Thyroid gland (tissue), 4 donors: ENCODE measurements around the gene GORASP2. TPM values are rescaled to one million over a fixed set of nuclear protein-coding genes. Genes with fewer than 3 reads are reported as not detected.

Experiments used
- DNase-seq, 2 donors: peaks; one replicate each; pipeline ENCODE4 v3.0.0-alpha.2; 2019
- H3K27ac ChIP-seq, 3 donors: fragments of 200-600 bp; sonication (generic); 1 replicate in 2 of 3; 2 replicates in 1 of 3; pipeline ENCODE4 v1.5.1; 2016 to 2019; ENCODE audit warnings: mild to moderate bottlenecking in 1 of 3, moderate library complexity in 1 of 3
- H3K27me3 ChIP-seq: fragments of 200-600 bp; sonication (generic); one replicate; pipeline ENCODE4 v1.5.1; 2019
- H3K36me3 ChIP-seq, 2 donors: fragments of 200-600 bp; sonication (generic); one replicate each; pipeline ENCODE4 v1.5.1; 2016 to 2019
- H3K4me1 ChIP-seq, 2 donors: fragments of 200-600 bp; sonication (generic); one replicate each; pipeline ENCODE4 v1.5.1; 2017 to 2019
- H3K4me3 ChIP-seq, 3 donors: fragments of 200-600 bp; sonication (generic); replicated peaks in 1 of 3; 1 replicate in 2 of 3; 2 replicates in 1 of 3; pipeline ENCODE4 v1.5.1; 2016; ENCODE audit warnings: mild to moderate bottlenecking in 1 of 3
- H3K9me3 ChIP-seq: fragments of 200-600 bp; sonication (generic); one replicate; pipeline ENCODE4 v1.5.1; 2017
- CTCF ChIP-seq, 6 experiments: fragments of 200-600 bp in 3 of 6; fragments of 450-650 bp in 3 of 6; sonication (generic) in 3 of 6; IDR thresholded peaks; one replicate each; pipeline ENCODE4 v1.5.1; 2016 to 2019; ENCODE audit warnings: antibody characterized with exemption in 6 of 6, mild to moderate bottlenecking in 2 of 6, inconsistent platforms in 1 of 6, moderate library complexity in 1 of 6
- POLR2A ChIP-seq, 2 donors: fragments of 450-650 bp; IDR thresholded peaks; one replicate each; pipeline ENCODE4 v1.6.1; 2017; ENCODE audit warnings: antibody characterized with exemption in 2 of 2, mild to moderate bottlenecking in 2 of 2, moderate library complexity in 1 of 2
- WGBS, 2 donors: methylation state at CpG; one replicate each; pipeline ENCODE4 v1.1.5; 2017; 5-methylcytosine and 5-hydroxymethylcytosine counted together
- intact Hi-C: fragments of 100-400 bp; cut with DNase I; formaldehyde crosslinking; loops from one replicate; pipeline ENCODE4 v1.15.1; 2023
- total RNA-seq, 4 donors: library from RNA; depleted of rRNA; stranded (reverse); fragments of >200 nt; gene quantifications; one replicate each; pipeline ENCODE4 v1.2.3, GENCODE V29; 2016

The GORASP2 gene
- total RNA-seq, 4 donors from 2014 or later: 79.6 to 114 (median 87.1) TPM

- no peaks in the 10 kb centered on the region for H3K9me3 ChIP-seq
- no peaks in the 10 kb centered on the region for H3K4me1 ChIP-seq
- WGBS, 2 donors: 84 to 86% methylated on average over 4 of the region's 4 CpGs
- H3K4me3 ChIP-seq: no peak overlapping the region
- H3K27ac ChIP-seq: no peak overlapping the region
- intact Hi-C loops: no loop called here
- H3K27me3 ChIP-seq: no peaks in the 10 kb centered on the region
- TF ChIP-seq POLR2A (IDR thresholded peaks at IDR 0.05): no peak
- no peak for TF ChIP-seq CTCF (IDR thresholded peaks at IDR 0.05)
- peaks cover 62 to 83% of the 10 kb centered on the region in 2 donors for H3K36me3 ChIP-seq
- no peak for DNase-seq
Measured at GRCh38 chr2:170953941-170954340, 24.9 kb downstream of the GORASP2 start.

DNA sequence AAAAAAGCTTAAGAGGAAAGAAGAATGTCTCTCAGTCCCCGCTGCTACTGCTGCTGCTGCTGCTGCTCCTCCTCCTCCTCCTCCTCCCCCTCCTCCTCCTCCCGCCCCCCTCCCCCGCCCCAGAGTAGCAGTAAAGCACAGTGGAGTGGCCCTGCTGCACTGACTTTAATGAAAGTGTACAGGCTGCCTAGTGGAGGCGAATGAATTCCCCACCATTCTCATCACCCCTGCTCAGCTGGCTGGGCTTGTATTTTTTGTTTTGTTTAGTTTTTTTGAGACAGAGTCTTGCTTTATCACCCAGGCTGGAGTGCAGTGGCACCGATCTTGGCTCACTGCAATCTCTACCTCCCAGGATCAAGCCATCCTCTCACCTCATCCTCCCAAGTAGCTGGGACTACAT is 34.3 kb downstream of the GORASP2 start:
- TF ChIP-seq CTCF (IDR thresholded peaks at IDR 0.05) (no peak), POLR2A (IDR thresholded peaks at IDR 0.05) (no peak)
- DNase-seq: no peak
- 73 to 85% methylated on average over 5 of the region's 5 CpGs for WGBS, 2 donors

DNA sequence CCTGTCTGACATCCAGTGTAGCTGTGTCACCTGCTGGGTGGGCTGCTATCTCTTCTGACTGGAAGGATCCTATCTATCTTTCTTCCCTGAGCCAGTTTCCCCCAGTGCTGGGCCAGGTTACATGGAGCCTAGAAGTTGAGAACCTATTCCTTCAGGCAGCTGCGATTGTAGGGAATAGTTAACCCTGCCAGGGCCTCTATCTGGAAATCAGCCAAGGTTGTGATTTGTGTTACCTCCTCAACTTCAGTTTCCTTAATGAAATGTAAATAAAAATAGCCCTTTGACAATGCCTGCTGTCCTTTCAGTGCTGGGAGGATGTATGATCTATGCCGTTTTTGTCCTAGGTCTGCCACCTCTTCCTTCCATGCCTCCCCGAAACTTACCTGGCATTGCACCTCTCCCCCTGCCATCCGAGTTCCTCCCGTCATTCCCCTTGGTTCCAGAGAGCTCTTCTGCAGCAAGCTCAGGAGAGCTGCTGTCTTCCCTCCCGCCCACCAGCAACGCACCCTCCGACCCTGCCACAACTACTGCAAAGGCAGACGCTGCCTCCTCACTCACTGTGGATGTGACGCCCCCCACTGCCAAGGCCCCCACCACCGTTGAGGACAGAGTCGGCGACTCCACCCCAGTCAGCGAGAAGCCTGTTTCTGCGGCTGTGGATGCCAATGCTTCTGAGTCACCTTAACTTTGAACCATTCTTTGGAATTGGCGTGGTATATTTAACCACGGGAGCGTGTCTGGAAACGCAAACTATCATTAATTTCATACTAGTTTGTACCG is 36.6 kb downstream of the GORASP2 start:
- H3K27ac ChIP-seq: no peak overlapping the region
- 80 to 88% methylated on average over 20 of the region's 20 CpGs for WGBS, 2 donors
- DNase-seq: no peak
- H3K4me1 ChIP-seq: no peaks in the 10 kb centered on the region
- H3K36me3 ChIP-seq: peaks cover 37 to 58% of the 10 kb centered on the region in 2 donors
- TF ChIP-seq CTCF (IDR thresholded peaks at IDR 0.05) (no peak), POLR2A (IDR thresholded peaks at IDR 0.05) (no peak)
- H3K4me3 ChIP-seq: no peak overlapping the region
- intact Hi-C loops: loop anchor here (5.0 kb wide), 1 partner anchor 197 kb away; the partner anchor contains the start of gene TLK1
- no peaks in the 10 kb centered on the region for H3K9me3 ChIP-seq
- H3K27me3 ChIP-seq: no peaks in the 10 kb centered on the region

More for the DNA sequence above, 34.3 kb downstream of the GORASP2 start:
- Histone ChIP-seq H3K4me3 (no peak overlapping the region), H3K27me3 (no peaks in the 10 kb centered on the region), H3K9me3 (no peaks in the 10 kb centered on the region), H3K36me3 (peaks cover 44 to 58% of the 10 kb centered on the region in 2 donors), H3K27ac (no peak overlapping the region), H3K4me1 (no peaks in the 10 kb centered on the region)
- intact Hi-C loops: no loop called here

- H3K4me3 ChIP-seq: no peak overlapping the region
- peaks cover 28 to 55% of the 10 kb centered on the region in 2 donors for H3K36me3 ChIP-seq
- intact Hi-C loops: loop anchor here (5.0 kb wide), 1 partner anchor 195 kb away; the partner anchor contains the start of gene TLK1
- WGBS, 2 donors: 83 to 88% methylated on average over 13 of the region's 13 CpGs
- no peak overlapping the region for H3K27ac ChIP-seq
- no peaks in the 10 kb centered on the region for H3K9me3 ChIP-seq
- DNase-seq: no peak
- no peaks in the 10 kb centered on the region for H3K4me1 ChIP-seq
- no peak for TF ChIP-seq POLR2A (IDR thresholded peaks at IDR 0.05)
- TF ChIP-seq CTCF (IDR thresholded peaks at IDR 0.05): peak in 1 of 6 experiments; percentile 9
- H3K27me3 ChIP-seq: no peaks in the 10 kb centered on the region
Measured at GRCh38 chr2:170966648-170967396, 37.8 kb downstream of the GORASP2 start.
